ENCODE data around the gene SHROOM3.
A peak's percentile ranks its signal among the peaks of the same experiment; 100 is the strongest.

SHROOM3 gene

DNA sequence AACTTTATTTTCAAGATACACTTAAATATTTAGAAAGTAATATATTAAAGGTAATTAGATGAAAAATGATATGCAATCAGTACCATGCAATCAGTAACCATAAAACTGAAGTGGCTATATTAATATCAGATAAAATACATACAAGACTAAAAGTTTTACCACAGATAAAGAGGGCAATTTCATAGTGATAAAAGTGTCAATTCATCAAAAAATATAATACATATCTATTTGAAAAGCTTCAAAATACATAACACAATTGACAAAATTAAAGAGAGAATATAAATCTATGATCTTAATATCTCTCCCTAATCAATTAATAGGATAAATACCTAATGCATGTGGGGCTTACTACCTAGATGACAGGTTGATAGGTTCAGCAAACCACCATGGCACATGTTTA is 357.4 kb downstream of the SHROOM3 start:
- no peak for DNase-seq

DNA sequence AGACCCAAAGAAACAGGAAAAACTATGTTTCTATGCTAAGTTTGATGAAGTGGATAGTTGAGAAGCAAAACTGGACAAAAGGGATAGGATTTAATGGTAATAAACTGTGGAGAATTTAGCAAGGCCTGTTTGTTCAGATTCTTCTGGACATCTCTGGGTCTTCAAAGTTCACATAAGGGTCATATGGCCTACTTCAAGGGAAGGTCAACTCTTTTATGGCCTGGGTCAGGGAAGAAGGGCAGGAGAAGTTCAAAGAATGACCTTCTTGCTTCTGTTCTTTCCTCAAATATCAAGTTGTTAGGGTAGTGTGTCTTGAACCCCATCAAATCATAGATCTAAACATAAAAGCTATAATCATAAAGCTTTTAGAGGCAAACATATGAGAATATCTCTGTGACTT is 360.2 kb downstream of the SHROOM3 start:
- no peak for DNase-seq

DNA sequence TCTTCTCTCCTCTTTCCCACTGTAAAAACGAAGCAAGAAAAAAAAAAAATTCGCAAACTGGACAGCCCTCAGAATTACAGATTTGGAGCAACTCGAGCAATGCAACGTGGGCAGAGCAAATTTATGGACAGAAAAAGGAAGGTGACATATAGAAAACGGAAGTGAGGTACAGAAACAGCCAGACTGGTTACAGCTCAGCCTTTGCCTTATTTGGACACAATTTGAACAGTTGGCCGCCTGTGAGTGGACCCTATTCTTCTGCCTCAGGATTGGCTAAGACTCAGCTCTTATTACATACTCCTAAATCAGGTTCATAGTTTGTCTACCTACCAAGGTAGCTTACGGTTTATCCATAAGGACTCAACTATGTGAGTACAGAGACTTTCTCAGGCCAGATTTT is 364.1 kb downstream of the SHROOM3 start:
- no peak for DNase-seq

DNA sequence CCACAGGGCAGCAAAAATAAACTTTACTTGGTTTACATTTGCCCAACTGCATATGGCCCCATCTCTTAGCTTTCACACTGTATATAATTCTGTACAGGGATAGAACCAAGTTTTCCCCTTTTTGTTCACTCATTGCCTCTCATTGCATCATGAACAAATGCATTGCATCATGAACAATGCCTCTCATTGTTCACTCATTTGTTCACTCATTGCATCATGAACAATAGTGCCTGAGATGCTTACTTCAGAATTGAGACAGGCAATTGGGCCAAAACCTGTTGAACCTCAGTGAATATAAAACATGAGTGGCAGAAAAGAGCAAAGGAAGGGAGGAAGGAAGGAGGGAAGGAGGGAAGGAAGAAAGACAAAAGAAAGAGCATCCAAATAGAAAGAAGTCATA is 364.7 kb downstream of the SHROOM3 start:
- no peak for DNase-seq

DNA sequence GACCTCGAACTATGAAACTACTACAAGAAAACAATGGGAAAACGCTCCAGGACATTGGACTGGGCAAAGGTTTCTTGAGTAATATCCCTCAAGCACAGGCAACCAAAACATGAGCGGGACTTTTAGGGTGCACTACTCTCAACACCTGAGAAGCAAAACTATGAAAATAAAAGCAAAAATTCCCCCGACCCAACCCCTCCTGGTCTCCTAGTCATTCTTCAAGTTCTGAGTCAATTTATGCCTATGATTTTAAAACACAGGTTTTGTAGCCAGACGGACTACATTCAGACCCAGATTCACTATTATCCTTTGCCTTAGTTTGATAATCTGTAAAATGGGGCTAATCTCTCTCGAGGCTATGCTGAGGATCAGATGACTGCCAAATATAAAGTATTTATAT is 365.9 kb downstream of the SHROOM3 start:
- no peak for DNase-seq

DNA sequence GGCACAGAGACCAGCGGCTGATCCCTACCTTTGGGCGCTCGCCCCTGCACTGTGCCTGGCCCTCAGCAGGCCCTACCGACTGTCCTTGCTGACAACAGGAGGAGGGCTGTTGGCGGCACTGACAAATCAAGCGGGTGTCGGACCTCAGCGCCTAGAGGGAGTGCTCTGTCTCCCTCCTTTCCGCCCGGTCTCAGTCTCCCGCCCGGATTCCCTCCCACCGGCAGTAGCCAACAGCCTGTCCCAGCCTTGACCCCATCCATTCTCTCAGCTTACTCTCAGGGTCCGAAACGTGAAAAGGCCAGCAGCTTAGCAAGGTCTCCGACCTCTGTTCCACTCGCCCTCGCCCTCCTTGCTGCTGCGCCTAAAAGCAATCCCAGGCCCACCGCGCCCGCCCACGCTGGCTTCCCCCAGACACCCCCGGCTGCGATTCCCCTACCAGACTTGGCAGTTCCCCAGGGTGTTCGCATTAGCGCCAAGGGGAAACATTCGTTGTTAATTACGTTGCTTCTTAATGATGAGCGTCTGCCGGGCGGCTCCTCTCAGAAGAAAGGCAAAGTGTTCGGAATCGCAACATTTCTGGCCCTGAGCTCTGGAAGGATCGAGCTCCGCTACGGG is 366.7 kb downstream of the SHROOM3 start:
- DNase-seq: no peak

DNA sequence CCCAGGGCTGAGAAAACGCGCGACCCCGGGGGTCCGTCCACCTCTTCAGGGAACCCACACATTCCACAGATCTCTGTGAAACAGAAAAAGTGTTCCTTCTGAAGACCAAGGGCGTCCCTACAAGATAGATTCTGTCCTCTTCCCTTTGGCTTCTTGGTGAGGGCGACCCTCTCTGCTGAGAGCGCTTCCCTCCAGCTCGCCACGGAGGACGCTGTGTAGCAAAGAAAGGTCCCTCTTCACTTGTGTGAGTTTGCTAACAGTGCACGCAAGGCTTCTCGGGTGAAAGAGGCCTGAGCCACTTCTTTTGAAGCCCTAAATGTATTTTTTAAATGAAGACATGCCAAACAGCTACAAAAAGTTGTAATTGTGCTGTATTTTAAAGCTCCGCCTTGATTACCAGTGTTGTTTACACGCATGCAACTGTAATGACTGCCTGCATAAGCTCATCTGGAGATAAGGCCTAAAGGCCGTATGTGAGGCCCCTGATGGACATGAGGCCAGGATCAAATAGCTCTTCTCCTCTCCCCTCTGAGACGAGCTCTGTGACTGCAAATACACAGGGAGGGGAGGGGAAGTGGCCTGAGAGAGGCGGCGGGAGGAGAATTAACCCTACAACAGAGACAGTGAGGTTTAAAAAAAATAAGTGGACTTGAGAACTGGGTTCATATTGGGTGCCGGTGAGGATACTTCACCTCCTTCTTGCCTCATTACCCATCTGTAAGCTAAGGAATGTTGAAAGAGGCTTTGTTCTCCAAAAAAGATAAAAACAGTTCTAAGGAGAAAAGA is 367.4 kb downstream of the SHROOM3 start:
- no peak for DNase-seq

DNA sequence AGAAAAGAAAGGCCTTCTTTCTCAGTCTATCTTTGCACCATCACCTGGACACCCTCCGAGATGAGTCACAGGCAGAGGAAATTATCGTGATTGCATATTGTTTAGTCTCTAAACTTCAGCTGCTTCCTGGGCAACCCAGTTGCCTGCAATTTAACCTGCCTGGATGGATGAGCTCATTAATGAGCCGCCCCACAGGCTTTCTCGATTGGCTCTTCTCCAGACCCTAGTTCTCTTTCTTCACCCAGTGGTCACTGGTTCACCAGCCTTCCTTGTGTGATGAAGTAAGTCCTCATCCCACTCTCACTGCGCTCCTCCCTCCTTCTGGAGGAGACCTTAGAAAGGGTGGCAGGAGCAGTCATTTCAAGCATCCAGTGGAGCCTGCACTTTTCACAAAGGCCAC is 368.5 kb downstream of the SHROOM3 start:
- DNase-seq: peak; percentile 23

DNA sequence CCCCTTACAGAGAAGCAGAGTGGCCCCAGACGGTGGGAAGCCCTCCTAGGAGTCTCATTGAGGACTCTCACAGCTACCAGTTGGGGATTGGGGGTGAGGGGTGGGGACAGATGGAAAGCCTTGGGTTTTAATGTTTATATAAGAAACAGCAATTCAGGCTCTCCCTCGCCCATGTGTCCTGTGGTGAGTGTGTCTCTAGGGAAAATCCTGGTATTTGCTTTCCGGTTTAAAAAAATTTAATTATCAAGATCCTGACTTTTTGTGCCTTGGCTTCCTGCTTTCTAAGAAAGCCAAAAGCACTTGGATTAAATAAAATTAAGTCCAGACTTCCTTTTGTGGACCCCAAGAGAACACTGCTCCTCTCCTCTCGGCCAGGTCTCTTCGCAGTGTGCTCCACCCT is 369.1 kb downstream of the SHROOM3 start:
- no peak for DNase-seq

DNA sequence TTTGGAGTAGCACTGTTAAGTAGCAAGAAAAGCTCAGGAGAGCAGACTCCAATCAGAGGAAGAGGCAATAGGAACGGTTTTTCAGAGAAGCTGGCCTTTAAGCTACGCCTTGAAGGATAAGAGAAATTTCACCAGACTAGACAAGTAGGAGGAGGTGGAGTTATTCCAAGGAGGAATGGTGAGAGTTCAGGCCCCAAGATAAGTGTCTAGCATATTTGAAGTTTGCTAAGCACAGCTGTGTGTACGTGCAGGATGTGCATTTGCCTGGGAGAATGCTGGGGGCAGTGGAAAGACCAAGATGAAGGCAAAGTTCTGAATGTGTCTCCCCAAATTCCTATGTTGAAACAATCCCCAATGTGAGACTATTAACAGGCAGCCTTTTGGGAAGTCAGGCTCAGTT is 371.3 kb downstream of the SHROOM3 start:
- no peak for DNase-seq

DNA sequence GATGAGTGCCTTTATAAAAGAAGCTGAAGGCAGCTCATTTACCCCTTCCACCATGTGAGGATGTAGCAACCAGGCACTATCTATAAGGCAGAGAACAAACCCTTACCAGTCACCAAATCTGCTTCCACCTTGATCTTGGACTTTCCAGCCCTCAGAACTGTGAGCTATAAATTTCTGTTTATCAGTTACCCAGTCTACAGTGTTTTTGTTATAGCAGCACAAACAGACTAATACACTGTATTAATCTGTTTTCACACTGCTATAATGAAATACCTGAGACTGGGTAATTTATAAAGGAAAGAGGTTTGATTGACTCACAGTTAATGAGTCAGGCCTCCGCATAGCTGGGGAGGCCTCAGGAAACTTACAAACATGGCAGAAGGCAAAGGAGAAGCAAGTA is 371.7 kb downstream of the SHROOM3 start:
- DNase-seq: no peak

DNA sequence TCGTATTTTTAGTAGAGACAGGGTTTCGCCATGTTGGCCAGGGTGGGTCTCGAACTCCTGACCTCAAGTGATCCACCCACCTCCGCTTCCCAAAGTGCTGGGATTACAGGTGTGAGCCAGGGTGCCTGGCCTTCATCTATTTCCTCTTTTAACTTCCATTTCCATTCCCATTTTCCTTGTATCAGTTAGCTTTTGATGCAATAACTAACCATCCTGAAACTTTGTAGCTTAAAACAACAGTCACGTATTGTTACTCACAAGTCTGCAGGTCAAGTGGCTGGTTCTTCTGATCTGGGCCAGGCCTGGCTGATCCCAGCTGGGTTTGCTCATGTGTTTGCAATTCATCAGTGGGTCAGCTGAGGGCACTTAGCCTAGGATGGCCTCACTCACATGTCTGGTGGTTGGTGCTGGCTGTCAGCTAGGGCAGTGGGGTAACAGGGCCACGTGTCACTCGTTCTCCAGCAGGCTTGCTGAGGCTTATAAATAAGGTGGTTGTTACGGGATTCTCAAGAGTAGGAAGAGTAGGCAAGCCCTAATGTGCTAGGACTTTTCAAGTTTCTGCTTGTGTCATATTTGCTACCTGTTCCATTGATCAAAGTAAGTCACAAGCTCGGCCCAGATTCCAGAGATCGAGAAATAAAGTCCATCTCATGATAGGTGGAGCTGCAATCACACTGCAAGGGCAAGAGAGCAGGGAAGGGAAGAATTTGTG is 374.7 kb downstream of the SHROOM3 start:
- DNase-seq: no peak

DNA sequence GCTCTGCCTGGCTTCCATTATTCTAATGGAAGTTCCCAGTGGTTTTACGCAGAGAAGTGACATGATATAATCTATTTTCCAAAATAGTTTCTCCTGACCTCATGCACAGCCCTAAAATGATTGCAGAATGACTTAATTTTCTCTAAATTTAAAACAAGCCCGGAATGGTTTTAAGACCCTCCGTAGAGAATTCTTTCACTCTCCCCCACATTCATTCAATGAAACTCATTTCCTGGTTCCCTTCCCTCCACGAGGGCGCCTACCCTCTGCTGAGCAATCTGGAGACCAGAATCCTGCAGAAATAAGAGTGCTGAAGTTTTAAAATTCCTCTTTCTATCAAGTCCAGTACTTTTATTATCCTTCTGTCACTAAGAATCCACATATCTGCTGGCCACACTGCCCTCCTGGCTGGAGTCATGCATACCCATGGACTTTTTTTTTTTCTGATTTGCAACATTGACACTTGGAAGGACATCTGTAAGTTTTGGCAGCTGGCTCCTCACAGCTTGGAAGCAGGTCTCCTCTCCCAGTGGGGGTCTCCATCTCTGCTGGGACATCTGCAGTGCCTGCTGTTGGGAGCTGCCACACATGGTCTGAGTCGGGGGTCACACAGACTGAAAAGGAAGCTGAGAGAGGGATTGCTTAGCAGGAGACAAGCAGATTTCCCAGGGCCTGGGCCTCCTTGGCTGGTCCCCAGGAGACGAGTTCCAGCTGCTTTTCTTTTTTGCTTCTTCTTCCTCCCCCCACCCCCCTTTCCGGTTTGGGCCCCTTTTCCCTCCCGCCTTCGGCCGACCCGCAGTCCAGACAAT is 376.8 kb downstream of the SHROOM3 start:
- DNase-seq: no peak

DNA sequence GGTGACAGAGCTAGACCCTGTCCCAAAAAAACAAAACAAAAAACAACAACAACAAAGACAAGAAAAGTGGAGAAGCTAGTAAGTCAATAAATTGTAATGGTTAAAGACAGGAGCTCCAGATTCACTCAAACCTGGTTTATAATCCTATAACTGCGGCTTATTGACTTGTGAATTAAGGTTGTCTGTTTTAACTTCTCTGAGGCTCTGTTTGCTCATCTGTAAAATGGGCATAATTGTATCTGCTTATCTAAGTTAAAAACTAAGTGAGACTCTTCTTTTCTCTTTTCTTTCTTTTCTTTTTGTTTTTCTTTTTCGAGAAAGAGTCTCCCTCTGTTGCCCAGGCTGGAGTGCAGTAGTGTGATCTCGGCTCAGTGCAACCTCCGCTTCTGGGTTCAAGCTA is 378.0 kb downstream of the SHROOM3 start:
- no peak for DNase-seq

DNA sequence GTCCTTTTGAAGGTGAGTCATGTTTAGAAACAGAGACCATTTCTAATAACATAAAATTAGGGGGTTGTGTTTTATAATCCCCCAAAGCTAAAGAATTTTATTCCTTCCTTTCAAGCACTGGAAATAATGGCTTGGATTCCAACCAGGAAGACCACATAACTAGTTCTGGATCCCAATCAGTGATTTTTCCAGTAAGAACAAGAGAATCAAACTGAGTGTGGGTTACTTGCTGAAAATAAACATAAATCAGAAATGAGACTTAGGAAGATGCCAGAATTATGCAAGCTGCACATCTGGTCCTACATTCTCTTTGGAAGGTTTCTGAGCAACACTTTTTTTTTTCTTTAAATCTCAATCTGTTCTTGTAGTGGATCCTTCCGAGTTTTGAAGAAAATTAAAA is 386.6 kb downstream of the SHROOM3 start:
- no peak for DNase-seq

DNA sequence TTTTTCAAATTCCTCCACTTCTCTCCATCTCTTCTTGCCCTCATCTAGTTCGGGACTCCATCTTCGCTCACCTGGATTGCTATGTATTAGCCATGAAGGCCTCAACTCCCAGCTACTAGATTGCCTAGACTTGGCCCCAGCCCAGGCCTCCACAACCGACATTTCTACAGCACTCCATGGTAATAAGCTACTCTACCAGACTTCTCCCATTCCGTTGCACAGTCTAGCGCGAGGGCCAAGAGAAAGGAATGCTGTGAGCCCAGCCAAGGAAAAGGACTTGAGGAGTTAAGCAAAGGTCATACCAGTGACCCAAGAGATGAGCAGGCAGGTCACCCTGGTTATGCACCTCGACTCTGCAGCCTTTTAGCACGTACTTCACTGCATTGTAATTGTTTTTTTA is 387.3 kb downstream of the SHROOM3 start:
- DNase-seq: no peak

DNA sequence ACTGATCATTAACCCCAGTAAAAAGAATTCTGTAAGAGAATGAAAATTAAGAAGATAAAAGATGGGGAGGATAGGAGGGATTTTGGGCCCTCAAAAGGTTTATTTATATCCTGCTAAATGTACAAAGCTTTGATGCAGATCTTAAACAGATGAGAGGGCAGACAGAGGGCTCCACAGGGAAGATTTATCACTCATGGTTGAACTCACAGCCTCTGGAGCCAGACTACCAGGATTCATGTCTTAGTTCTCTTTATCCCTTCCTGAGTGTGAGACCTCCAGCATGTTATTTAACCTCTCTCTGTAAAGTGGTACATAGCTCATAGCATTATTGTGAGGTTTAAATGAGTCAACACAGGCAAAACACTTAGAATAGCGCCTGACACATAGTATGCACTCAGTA is 388.5 kb downstream of the SHROOM3 start:
- no peak for DNase-seq

DNA sequence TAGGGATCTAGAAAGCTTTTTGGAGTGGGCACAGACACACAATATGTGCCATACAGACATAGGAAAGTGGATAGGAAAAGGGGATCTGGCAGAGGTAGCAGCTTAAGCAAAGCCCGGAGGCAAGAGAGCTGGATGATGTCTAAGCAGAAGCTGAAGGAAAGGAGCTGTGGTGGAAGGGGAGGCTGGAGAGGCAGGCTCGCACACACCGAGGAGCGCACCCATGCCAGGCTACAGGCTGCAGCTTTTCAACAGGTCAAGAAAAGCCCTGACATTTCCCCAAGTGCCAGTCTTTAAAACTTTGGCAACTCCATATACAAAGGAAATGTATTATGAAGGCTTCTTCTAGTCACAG is 395.6 kb downstream of the SHROOM3 start:
- DNase-seq: no peak

DNA sequence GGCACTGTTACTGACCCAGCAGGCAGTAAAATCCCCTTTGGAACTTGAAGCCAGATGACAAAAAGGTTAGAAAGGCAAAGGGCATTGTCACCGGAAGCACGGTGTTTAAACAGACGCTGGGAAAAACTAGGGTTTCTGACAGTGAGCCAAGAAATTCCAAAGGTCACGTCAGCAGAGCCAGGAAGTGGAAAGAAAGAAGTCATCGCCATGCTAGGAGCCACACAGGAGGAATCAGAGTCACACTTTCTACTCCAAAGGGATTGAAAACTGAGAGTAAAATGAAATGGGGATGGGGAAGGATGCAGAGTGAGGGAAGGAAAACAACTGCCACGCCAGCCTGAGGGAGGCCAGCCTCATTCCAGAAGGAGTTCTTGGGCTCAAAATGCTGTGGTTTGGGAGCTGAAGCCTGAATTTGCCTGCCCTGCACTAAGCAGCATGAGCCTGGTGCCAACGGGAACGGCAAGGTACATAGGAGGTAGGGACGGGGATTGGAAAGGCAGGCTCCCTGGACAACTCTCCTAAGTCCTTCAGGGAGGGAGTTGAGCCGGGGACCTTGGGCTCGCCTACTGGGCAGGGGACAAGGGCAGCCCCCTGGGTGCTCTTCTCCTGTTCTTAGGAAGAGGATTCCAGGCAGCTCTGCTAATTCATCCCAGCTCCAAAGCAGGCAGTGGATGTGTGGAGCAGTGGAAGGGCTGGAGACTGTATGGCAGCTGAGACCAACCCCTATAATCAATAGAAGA is 396.1 kb downstream of the SHROOM3 start:
- peak; percentile 26 for DNase-seq

DNA sequence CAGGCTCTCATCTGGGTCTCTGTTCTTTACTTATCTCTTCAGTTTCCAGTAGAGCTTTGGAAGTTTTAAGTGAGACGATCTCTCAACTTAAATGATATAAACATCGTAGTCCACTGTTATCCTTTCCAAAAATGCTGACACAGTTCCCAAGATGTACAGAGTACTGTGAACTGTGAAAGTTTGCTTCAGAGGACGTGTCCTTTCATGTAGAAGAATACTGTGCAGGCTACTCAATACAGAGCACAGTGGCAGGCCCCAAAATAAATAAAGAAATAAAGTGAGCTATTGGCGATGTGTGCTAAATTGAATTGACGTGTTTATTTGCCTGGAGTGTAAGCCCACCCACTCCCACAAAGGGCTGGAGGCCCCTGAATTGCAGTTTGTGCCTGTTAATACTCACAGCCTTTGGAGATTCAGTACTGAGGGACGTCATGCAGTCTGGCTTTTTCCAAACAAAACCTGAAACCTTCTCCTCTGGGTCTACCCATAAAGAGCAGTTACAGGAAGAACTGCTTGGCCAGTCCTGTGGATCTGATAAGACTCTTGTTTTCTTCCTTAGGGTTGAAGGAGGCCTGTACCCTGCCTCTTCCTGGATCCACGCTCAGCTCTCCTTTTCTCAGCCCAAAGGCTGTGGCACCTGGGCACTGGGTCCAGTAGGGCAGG is 396.8 kb downstream of the SHROOM3 start:
- DNase-seq: no peak
